SK-N-SH (cell line): Measurements from ENCODE around the gene SHISAL1.

Source experiments
- MEF2A ChIP-seq: IDR thresholded peaks from 2 replicates; pipeline ENCODE4 v1.4.0; 2012; ENCODE audit warnings: low read depth, borderline replicate concordance
- TAF1 ChIP-seq: IDR thresholded peaks from 2 replicates; pipeline ENCODE4 v1.6.1; 2012; ENCODE audit warnings: low read depth, mild to moderate bottlenecking, low read length, moderate library complexity, borderline replicate concordance
- TF ChIP-seq, protein P1 (sequence below): fragments of 200-600 bp; sonication (generic); IDR thresholded peaks from 2 replicates; pipeline ENCODE4 v1.6.1; 2017; ENCODE audit warnings: antibody characterized with exemption, mild to moderate bottlenecking, moderate library complexity
- TF ChIP-seq, protein P2 (sequence below): IDR thresholded peaks from 2 replicates; pipeline ENCODE4 v1.4.0; 2012; ENCODE audit warnings: low read depth
- TF ChIP-seq, protein P3 (sequence below): IDR thresholded peaks from 2 replicates; pipeline ENCODE4; 2012
- TF ChIP-seq, protein P4 (sequence below): IDR thresholded peaks from 2 replicates; pipeline ENCODE4 v1.4.0; 2012; ENCODE audit warnings: low read depth, borderline replicate concordance

DNA sequence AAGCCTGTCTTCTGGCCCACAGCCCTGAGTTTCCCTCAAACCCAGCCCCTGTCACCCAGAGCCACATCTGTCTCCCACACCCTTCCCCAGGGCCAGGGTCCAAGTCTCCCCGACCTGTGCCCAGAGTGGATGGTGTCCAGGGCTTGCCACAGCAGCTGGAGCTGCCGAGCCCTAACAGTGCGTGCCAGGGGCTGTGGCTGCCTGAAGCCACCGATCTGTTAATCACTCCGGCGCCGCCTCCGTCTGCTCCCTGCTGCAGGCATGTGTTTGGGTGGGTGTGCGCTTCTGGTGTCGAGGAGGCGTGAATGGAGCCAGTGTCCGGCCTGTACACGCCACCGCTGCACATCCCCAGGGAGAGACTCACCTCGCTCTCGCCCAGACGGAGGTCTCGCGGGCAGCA lies 26.1 kb downstream of the SHISAL1 start:
- TF ChIP-seq MEF2A, result no peak
- TF ChIP-seq, protein P1, sequence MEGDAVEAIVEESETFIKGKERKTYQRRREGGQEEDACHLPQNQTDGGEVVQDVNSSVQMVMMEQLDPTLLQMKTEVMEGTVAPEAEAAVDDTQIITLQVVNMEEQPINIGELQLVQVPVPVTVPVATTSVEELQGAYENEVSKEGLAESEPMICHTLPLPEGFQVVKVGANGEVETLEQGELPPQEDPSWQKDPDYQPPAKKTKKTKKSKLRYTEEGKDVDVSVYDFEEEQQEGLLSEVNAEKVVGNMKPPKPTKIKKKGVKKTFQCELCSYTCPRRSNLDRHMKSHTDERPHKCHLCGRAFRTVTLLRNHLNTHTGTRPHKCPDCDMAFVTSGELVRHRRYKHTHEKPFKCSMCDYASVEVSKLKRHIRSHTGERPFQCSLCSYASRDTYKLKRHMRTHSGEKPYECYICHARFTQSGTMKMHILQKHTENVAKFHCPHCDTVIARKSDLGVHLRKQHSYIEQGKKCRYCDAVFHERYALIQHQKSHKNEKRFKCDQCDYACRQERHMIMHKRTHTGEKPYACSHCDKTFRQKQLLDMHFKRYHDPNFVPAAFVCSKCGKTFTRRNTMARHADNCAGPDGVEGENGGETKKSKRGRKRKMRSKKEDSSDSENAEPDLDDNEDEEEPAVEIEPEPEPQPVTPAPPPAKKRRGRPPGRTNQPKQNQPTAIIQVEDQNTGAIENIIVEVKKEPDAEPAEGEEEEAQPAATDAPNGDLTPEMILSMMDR, result no peak
- TF ChIP-seq, protein P2, sequence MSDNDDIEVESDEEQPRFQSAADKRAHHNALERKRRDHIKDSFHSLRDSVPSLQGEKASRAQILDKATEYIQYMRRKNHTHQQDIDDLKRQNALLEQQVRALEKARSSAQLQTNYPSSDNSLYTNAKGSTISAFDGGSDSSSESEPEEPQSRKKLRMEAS, result no peak
- TF ChIP-seq, protein P3, sequence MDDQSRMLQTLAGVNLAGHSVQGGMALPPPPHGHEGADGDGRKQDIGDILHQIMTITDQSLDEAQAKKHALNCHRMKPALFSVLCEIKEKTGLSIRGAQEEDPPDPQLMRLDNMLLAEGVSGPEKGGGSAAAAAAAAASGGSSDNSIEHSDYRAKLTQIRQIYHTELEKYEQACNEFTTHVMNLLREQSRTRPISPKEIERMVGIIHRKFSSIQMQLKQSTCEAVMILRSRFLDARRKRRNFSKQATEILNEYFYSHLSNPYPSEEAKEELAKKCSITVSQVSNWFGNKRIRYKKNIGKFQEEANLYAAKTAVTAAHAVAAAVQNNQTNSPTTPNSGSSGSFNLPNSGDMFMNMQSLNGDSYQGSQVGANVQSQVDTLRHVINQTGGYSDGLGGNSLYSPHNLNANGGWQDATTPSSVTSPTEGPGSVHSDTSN, result no peak
- TF ChIP-seq TAF1, result no peak
- TF ChIP-seq, protein P4, sequence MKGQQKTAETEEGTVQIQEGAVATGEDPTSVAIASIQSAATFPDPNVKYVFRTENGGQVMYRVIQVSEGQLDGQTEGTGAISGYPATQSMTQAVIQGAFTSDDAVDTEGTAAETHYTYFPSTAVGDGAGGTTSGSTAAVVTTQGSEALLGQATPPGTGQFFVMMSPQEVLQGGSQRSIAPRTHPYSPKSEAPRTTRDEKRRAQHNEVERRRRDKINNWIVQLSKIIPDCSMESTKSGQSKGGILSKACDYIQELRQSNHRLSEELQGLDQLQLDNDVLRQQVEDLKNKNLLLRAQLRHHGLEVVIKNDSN, result no peak
